ENCODE results near the gene TOMT. TPM values are rescaled to one million over a fixed set of nuclear protein-coding genes. Genes with fewer than 3 reads are reported as not detected.
"Not testable (repeated sequence)": the region's sequence is repeated elsewhere in the genome, so short reads cannot be mapped to it uniquely, and the experiment has no call there.

Gene TOMT
- polyA plus RNA-seq, 1 donor from 2014 or later = 0.76 TPM

- Histone ChIP-seq H3K9me2 (ENCODE audit: insufficient read depth, low read length) (no peaks in the 10 kb centered on the region), H3K36me3 (ENCODE audit: insufficient read depth, low read length) (no peaks in the 10 kb centered on the region), H3K9ac (ENCODE audit: low read length) (no peak overlapping the region), H2AFZ (ENCODE audit: low read depth, low read length) (no peak overlapping the region), H3K27ac (ENCODE audit: low read length) (no peak overlapping the region), H3K9me3 (ENCODE audit: low read length) (peaks cover 9% of the 10 kb centered on the region), H3K79me2 (replicated peaks; ENCODE audit: insufficient read depth, low read length) (no peaks in the 10 kb centered on the region), H3K27me3 (ENCODE audit: insufficient read depth, low read depth, low read length) (no peaks in the 10 kb centered on the region), H3F3A (ENCODE audit: insufficient read depth, low read length, poor library complexity, severe bottlenecking) (no peaks in the 10 kb centered on the region), H3K4me3 (ENCODE audit: low read length) (no peak overlapping the region), H3K4me2 (ENCODE audit: low read length) (no peak overlapping the region), H4K20me1 (ENCODE audit: insufficient read depth) (no peaks in the 10 kb centered on the region)
- no peak for TF ChIP-seq MXI1 (conservative IDR thresholded peaks at IDR 0.05; ENCODE audit: poor library complexity, severe bottlenecking)
- TF ChIP-seq REST (IDR thresholded peaks at IDR 0.05; ENCODE audit: borderline replicate concordance) = no peak
- TF ChIP-seq POLR2AphosphoS5 (IDR thresholded peaks at IDR 0.05) = no peak
- TF ChIP-seq CTCF (IDR thresholded peaks at IDR 0.05; ENCODE audit: poor library complexity, severe bottlenecking) = no peak
- TF ChIP-seq EP300 (conservative IDR thresholded peaks at IDR 0.05; ENCODE audit: poor library complexity, severe bottlenecking) = no peak
- TF ChIP-seq SMC3 (conservative IDR thresholded peaks at IDR 0.05; ENCODE audit: poor library complexity) = no peak
- no peak for TF ChIP-seq RAD21 (conservative IDR thresholded peaks at IDR 0.05)
- no peak for TF ChIP-seq TAF1 (IDR thresholded peaks at IDR 0.05; ENCODE audit: low read depth)
- TF ChIP-seq EZH2 (IDR thresholded peaks at IDR 0.05; ENCODE audit: borderline replicate concordance, insufficient read depth, low read length, poor library complexity, severe bottlenecking) = no peak
Measured at GRCh38 chr11:72129381-72129780, 23.7 kb downstream of the TOMT start.

GRCh38 chr11:72132646-72133045 lies 26.9 kb downstream of the TOMT start:
- H3K9me2 ChIP-seq (ENCODE audit: insufficient read depth, low read length) = no peaks in the 10 kb centered on the region
- H4K20me1 ChIP-seq (ENCODE audit: insufficient read depth) = no peaks in the 10 kb centered on the region
- H3K27ac ChIP-seq (ENCODE audit: low read length) = no peak overlapping the region
- H3K9ac ChIP-seq (ENCODE audit: low read length) = no peak overlapping the region
- H3K4me3 ChIP-seq (ENCODE audit: low read length) = no peak overlapping the region
- H3K36me3 ChIP-seq (ENCODE audit: insufficient read depth, low read length) = no peaks in the 10 kb centered on the region
- no peak overlapping the region for H3K4me2 ChIP-seq (ENCODE audit: low read length)
- no peak overlapping the region for H2AFZ ChIP-seq (ENCODE audit: low read depth, low read length)
- no peaks in the 10 kb centered on the region for H3F3A ChIP-seq (ENCODE audit: insufficient read depth, low read length, poor library complexity, severe bottlenecking)
- H3K9me3 ChIP-seq (ENCODE audit: low read length) = peaks cover 9% of the 10 kb centered on the region
- no peaks in the 10 kb centered on the region for H3K79me2 ChIP-seq (replicated peaks; ENCODE audit: insufficient read depth, low read length)
- no peak for TF ChIP-seq SMC3 (conservative IDR thresholded peaks at IDR 0.05; ENCODE audit: poor library complexity)
- TF ChIP-seq REST (IDR thresholded peaks at IDR 0.05; ENCODE audit: borderline replicate concordance) = no peak
- TF ChIP-seq MXI1 (conservative IDR thresholded peaks at IDR 0.05; ENCODE audit: poor library complexity, severe bottlenecking) = no peak
- TF ChIP-seq EP300 (conservative IDR thresholded peaks at IDR 0.05; ENCODE audit: poor library complexity, severe bottlenecking) = no peak
- TF ChIP-seq EZH2 (IDR thresholded peaks at IDR 0.05; ENCODE audit: borderline replicate concordance, insufficient read depth, low read length, poor library complexity, severe bottlenecking) = no peak
- TF ChIP-seq RAD21 (conservative IDR thresholded peaks at IDR 0.05) = no peak
- no peak for TF ChIP-seq POLR2AphosphoS5 (IDR thresholded peaks at IDR 0.05)
- H3K27me3 ChIP-seq (ENCODE audit: insufficient read depth, low read depth, low read length) = no peaks in the 10 kb centered on the region

GRCh38 chr11:72135473-72135872 lies 29.7 kb downstream of the TOMT start, which contains the start of gene FOLR3:
Gene FOLR3, plus strand, starts transcription at chr11:72135725. Its CDS starts 228 bp downstream, at chr11:72135953.
- not testable (repeated sequence) for H3K9ac ChIP-seq (ENCODE audit: low read length); H3K9me3 ChIP-seq (ENCODE audit: low read length); H3K9me2 ChIP-seq (ENCODE audit: insufficient read depth, low read length); H3K79me2 ChIP-seq (replicated peaks; ENCODE audit: insufficient read depth, low read length); H3K4me3 ChIP-seq (ENCODE audit: low read length); H4K20me1 ChIP-seq (ENCODE audit: insufficient read depth); H3K4me2 ChIP-seq (ENCODE audit: low read length); H3K27ac ChIP-seq (ENCODE audit: low read length); H3F3A ChIP-seq (ENCODE audit: insufficient read depth, low read length, poor library complexity, severe bottlenecking); H3K27me3 ChIP-seq (ENCODE audit: insufficient read depth, low read depth, low read length); H3K36me3 ChIP-seq (ENCODE audit: insufficient read depth, low read length); H2AFZ ChIP-seq (ENCODE audit: low read depth, low read length)

Measured in neural cell (in vitro differentiated cells).